ENCODE data around the gene PAN2. TPM values are rescaled to one million over a fixed set of nuclear protein-coding genes. Genes with fewer than 3 reads are reported as not detected.

The PAN2 gene
- total and polyA plus RNA-seq, 8 donors = 4.9 to 146 (median 45.3) TPM

DNA sequence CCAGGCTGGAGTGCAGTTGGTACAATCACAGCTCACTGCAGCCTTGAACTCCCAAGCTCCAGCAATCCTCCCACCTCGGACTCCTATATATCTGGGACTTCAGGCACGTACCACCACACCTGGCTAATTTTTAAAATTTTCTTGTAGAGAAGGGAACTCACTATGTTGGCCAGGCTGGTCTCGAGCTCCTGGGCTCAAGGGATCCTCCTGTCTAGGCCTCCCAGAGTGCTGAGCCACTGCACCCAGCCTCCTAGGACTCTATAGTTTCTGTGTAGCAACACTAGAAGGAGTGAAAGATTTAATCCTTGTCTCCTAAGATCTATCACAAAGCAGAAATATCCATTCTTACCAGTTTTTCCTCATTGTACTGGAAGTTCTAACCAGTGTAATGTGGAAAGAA, 33.1 kb upstream of the PAN2 start:
- intact Hi-C loops (cut with DNase I; ENCODE audit: low total_unique reads) = loop anchor here (10.0 kb wide), 1 partner anchor 88 kb away; the partner anchor contains the start of gene MIP
- no peaks in the 10 kb centered on the region for H3K36me3 ChIP-seq
- H3K9me3 ChIP-seq = no peaks in the 10 kb centered on the region
- 80 to 92% (median 88%) methylated on average over 3 of the region's 3 CpGs for WGBS, 5 donors
- H3K4me1 ChIP-seq = no peaks in the 10 kb centered on the region
- no peak for TF ChIP-seq POLR2AphosphoS5 (IDR thresholded peaks at IDR 0.05)
- TF ChIP-seq EP300 (IDR thresholded peaks at IDR 0.05) = no peak
- TF ChIP-seq POLR2A (IDR thresholded peaks at IDR 0.05) = no peak
- TF ChIP-seq, protein P1, sequence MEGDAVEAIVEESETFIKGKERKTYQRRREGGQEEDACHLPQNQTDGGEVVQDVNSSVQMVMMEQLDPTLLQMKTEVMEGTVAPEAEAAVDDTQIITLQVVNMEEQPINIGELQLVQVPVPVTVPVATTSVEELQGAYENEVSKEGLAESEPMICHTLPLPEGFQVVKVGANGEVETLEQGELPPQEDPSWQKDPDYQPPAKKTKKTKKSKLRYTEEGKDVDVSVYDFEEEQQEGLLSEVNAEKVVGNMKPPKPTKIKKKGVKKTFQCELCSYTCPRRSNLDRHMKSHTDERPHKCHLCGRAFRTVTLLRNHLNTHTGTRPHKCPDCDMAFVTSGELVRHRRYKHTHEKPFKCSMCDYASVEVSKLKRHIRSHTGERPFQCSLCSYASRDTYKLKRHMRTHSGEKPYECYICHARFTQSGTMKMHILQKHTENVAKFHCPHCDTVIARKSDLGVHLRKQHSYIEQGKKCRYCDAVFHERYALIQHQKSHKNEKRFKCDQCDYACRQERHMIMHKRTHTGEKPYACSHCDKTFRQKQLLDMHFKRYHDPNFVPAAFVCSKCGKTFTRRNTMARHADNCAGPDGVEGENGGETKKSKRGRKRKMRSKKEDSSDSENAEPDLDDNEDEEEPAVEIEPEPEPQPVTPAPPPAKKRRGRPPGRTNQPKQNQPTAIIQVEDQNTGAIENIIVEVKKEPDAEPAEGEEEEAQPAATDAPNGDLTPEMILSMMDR (IDR thresholded peaks at IDR 0.05) = no peak
- DNase-seq = no peak
- H3K27ac ChIP-seq = no peak overlapping the region
- H3K27me3 ChIP-seq = no peaks in the 10 kb centered on the region
- no peak overlapping the region for H3K4me3 ChIP-seq

DNA sequence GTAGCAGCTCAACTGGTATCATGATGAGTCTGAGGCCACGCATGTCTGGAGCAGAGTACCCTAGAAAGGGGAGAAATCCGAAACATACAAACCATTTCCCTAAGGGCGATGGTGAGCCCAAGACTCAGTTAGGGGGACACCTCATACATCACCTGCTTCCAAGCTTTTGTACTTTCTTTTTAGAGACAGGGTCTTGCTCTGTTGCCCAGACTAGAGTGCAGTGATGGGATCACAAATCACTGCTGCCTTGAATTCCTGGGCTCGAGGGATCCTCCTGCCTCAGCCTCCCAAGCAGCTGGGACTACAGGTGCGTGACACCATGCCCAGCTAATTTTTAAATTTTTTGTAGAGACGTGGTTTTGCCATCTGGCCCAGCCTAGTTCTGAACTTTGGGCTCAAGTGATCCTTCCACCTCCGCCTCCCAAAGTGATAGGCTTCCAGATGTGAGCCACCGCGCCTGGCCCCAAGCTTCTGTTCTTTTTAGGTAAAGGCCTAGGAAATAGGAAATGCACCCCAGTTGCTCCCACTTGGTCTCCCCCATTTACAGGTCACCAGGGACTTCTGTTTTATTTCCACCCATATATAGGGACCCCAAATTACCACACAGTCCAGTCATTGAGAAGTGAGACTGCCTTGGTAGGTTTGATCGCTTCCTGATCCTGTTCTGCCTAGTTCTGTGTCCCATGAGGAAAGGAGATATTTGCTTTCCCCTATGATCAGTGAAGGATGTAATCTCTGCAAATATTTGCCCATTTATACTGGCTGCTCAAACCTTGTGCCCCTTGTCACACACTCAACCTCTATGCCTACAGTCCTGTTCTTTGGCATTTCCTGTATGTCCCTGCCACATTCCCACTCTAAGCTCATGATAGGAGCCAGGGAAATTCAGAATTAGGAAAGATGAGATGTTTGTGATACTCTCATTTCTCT, 28.6 kb upstream of the PAN2 start, which contains the start of gene APOF:
TSS of gene APOF (minus strand) at position 728 of the 930 bp plus-strand sequence. CDS start at position 616, 112 bp downstream.
- H3K27me3 ChIP-seq = no peaks in the 10 kb centered on the region
- no peak within 1 kb of the TSS for H3K27ac ChIP-seq
- no peaks in the 10 kb centered on the region for H3K9me3 ChIP-seq
- no peak for TF ChIP-seq POLR2A (IDR thresholded peaks at IDR 0.05)
- no peak for TF ChIP-seq EP300 (IDR thresholded peaks at IDR 0.05)
- no peak for TF ChIP-seq POLR2AphosphoS5 (IDR thresholded peaks at IDR 0.05)
- TF ChIP-seq, protein P1 (IDR thresholded peaks at IDR 0.05) = no peak
- peaks cover 0 to 4% (median 0%) of the 10 kb centered on the region in 4 donors for H3K36me3 ChIP-seq
- no peak within 1 kb of the TSS for H3K4me3 ChIP-seq
- intact Hi-C loops (cut with DNase I; ENCODE audit: low total_unique reads) = loop anchor here (10.0 kb wide), 1 partner anchor 92 kb away; the partner anchor contains the start of gene MIP
- peaks cover 12 to 28% (median 17%) of the 10 kb centered on the region in 4 donors for H3K4me1 ChIP-seq
- no peak for DNase-seq
- 94 to 96% (median 94%) methylated on average over 10 of the region's 10 CpGs for WGBS, 5 donors

DNA sequence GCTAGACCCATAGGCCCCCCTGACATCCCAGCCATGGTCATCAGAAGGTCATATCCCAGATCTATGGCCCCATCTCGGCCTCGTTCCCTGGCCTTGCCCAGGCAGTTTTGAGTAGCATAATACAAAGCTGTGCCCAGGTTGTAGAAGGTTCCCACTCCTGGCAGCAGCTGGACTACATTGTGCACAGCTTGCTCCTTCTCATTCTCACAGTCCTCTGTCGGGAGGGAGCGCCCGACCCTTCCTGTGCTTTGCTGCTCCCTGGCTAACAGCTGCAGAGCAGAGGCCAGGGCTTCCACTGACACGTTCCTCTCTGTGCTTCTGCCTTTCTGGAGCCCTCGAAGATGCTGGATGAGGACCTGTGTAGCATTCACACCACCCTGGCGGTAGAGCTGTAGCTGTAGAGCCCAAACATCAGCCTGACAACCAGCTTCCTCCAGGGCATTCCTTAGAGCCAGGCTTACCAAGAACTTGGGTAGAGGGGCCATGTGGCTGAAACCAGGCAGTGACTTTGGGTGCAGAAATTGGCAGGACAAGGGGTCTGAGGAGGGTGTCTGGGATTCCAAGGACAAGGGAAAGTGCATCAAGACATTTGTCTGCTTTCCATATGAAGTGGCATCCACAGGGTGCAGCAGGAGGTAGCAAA, 27.8 kb upstream of the PAN2 start:
- intact Hi-C loops (cut with DNase I; ENCODE audit: low total_unique reads) = loop anchor here (10.0 kb wide), 1 partner anchor 93 kb away; the partner anchor contains the start of gene MIP
- Histone ChIP-seq H3K27ac (no peak overlapping the region), H3K4me1 (peaks cover 12 to 32% (median 20%) of the 10 kb centered on the region in 4 donors), H3K27me3 (no peaks in the 10 kb centered on the region), H3K9me3 (no peaks in the 10 kb centered on the region), H3K36me3 (peaks cover 0 to 6% (median 1%) of the 10 kb centered on the region in 4 donors), H3K4me3 (no peak overlapping the region)
- DNase-seq = no peak
- TF ChIP-seq, protein P1 (IDR thresholded peaks at IDR 0.05) = no peak
- TF ChIP-seq POLR2A (IDR thresholded peaks at IDR 0.05) (no peak), EP300 (IDR thresholded peaks at IDR 0.05) (no peak), POLR2AphosphoS5 (IDR thresholded peaks at IDR 0.05) (no peak)
- 70 to 91% (median 81%) methylated on average over 6 to 8 of the region's 8 CpGs for WGBS, 5 donors
